ENCODE measurements around the gene SLC23A1.

Gene SLC23A1

DNA sequence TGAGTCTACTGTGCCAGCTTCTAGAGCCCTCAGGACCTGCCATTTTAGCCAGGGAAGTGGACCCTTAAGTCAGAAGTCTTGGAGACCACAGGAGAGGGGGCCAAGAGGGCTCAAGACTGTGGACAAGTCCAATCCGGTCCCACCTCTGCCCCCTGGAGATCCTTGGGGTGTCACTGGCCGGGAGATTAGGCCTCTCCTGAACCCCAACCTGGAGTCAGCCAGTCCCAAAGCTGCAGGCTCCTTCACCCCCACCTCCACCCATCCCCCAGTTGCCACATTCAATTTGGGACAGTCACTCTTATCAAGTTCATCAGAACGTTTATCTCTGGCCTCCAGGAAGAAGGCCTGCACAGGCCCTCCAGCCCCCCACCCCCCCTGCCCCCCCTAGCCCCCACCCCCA is 290 bp downstream of the SLC23A1 start:
- Histone ChIP-seq H3K27ac (no peak overlapping the region), H3K79me2 (ENCODE audit: insufficient read depth, low read depth) (peaks cover 12% of the 10 kb centered on the region), H3K4me2 (no peak overlapping the region), H3K9ac (no peak overlapping the region), H2AFZ (ENCODE audit: low read depth) (no peak overlapping the region), H3K4me1 (ENCODE audit: low read depth, poor library complexity, severe bottlenecking) (peaks cover 47% of the 10 kb centered on the region), H3K36me3 (ENCODE audit: insufficient read depth) (no peaks in the 10 kb centered on the region), H3K4me3 (IDR thresholded peaks at IDR 0.05; ENCODE audit: insufficient read depth, low read depth, low read length) (no peak overlapping the region), H4K20me1 (ENCODE audit: insufficient read depth) (no peaks in the 10 kb centered on the region), H3K27me3 (ENCODE audit: insufficient read depth, low read depth) (no peaks in the 10 kb centered on the region)
- no peak for TF ChIP-seq CTCF (conservative IDR thresholded peaks at IDR 0.05; ENCODE audit: low read depth, low read length)

GRCh38 chr5:139381837-139382761 is 998 bp downstream of the SLC23A1 start:
- no peak overlapping the region for H3K27ac ChIP-seq
- no peak overlapping the region for H3K4me2 ChIP-seq
- no peak overlapping the region for H3K4me3 ChIP-seq (IDR thresholded peaks at IDR 0.05; ENCODE audit: insufficient read depth, low read depth, low read length)
- no peaks in the 10 kb centered on the region for H4K20me1 ChIP-seq (ENCODE audit: insufficient read depth)
- H3K79me2 ChIP-seq (ENCODE audit: insufficient read depth, low read depth), result 0 out of 2 replicates have a peak, but pooled peaks cover 5% of the 10 kb centered on the region
- H3K27me3 ChIP-seq (ENCODE audit: insufficient read depth, low read depth), result no peaks in the 10 kb centered on the region
- H2AFZ ChIP-seq (ENCODE audit: low read depth), result no peak overlapping the region
- TF ChIP-seq CTCF (conservative IDR thresholded peaks at IDR 0.05; ENCODE audit: low read depth, low read length), result no peak
- no peak overlapping the region for H3K9ac ChIP-seq
- no peaks in the 10 kb centered on the region for H3K36me3 ChIP-seq (ENCODE audit: insufficient read depth)
- peaks cover 40% of the 10 kb centered on the region for H3K4me1 ChIP-seq (ENCODE audit: low read depth, poor library complexity, severe bottlenecking)

- Histone ChIP-seq H3K36me3 (ENCODE audit: insufficient read depth) (no peaks in the 10 kb centered on the region), H4K20me1 (ENCODE audit: insufficient read depth) (no peaks in the 10 kb centered on the region), H3K4me3 (IDR thresholded peaks at IDR 0.05; ENCODE audit: insufficient read depth, low read depth, low read length) (no peak overlapping the region), H3K9ac (no peak overlapping the region), H3K27ac (no peak overlapping the region), H3K79me2 (ENCODE audit: insufficient read depth, low read depth) (no peaks in the 10 kb centered on the region), H3K4me2 (no peak overlapping the region), H3K4me1 (ENCODE audit: low read depth, poor library complexity, severe bottlenecking) (peaks cover 17% of the 10 kb centered on the region), H2AFZ (ENCODE audit: low read depth) (no peak overlapping the region), H3K27me3 (ENCODE audit: insufficient read depth, low read depth) (no peaks in the 10 kb centered on the region)
- no peak for TF ChIP-seq CTCF (conservative IDR thresholded peaks at IDR 0.05; ENCODE audit: low read depth, low read length)
Observed at GRCh38 chr5:139379626-139380449, 3.3 kb downstream of the SLC23A1 start.

DNA sequence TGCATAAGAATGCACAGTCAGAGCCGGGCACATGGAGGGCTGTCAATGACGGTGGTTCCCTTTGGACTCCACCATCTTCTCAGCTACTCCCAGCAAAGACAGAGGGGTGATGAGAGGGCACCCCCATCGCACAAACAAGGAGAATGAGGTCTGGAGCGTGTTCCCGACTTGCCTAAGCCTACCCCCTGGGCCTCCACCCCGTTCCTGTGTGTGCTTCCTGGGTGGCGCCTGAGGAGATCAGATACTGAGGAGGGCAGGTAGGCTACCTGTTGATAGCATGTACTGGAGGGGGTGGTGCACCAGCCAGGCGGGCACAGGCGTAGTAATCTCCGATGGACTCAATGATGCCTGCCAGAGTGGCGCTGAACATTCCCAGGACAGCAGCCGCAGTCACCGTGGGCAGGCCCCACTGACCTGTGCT is 4.1 kb downstream of the SLC23A1 start:
- no peak for TF ChIP-seq CTCF (conservative IDR thresholded peaks at IDR 0.05; ENCODE audit: low read depth, low read length)
- no peaks in the 10 kb centered on the region for H3K36me3 ChIP-seq (ENCODE audit: insufficient read depth)
- H4K20me1 ChIP-seq (ENCODE audit: insufficient read depth), result no peaks in the 10 kb centered on the region
- peaks cover 8% of the 10 kb centered on the region for H3K4me1 ChIP-seq (ENCODE audit: low read depth, poor library complexity, severe bottlenecking)
- H3K79me2 ChIP-seq (ENCODE audit: insufficient read depth, low read depth), result no peaks in the 10 kb centered on the region
- no peak overlapping the region for H3K27ac ChIP-seq
- H3K9ac ChIP-seq, result no peak overlapping the region
- H3K4me3 ChIP-seq (IDR thresholded peaks at IDR 0.05; ENCODE audit: insufficient read depth, low read depth, low read length), result no peak overlapping the region
- H3K4me2 ChIP-seq, result no peak overlapping the region
- no peak overlapping the region for H2AFZ ChIP-seq (ENCODE audit: low read depth)
- H3K27me3 ChIP-seq (ENCODE audit: insufficient read depth, low read depth), result no peaks in the 10 kb centered on the region

All from KMS-11 (cell line).